HG03108 (cell line): ENCODE results near the gene NR1H4.
"Not testable (repeated sequence)": the region's sequence is repeated elsewhere in the genome, so short reads cannot be mapped to it uniquely, and the experiment has no call there.

Source experiments
- ATAC-seq: cut with Tn5 transposase; IDR thresholded peaks from one replicate; pipeline ENCODE4 v1.9.1; 2021; ENCODE audit warnings: moderate library complexity; ENCODE audit not compliant: unreplicated experiment

Gene NR1H4

GRCh38 chr12:100508751-100509150 lies 35.1 kb downstream of the NR1H4 start:
- no peak for ATAC-seq

DNA sequence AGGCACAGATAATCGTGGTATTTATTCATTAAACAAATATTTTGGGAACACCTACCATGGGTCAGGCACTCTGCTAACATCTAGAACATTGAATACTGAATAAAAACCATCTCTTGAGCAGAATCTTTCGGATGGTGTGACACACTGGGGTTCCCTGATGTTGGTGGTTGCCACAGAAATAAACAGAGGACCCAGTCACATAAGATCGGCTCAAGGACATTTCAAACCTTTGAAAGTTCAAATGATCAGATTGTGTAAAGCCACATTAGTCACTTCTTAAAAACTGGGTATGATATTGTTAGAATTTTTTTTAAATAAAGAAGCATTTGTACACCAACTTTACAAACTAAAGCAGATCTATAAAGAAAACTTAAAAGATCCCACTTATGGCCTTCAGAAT lies 39.0 kb downstream of the NR1H4 start:
- ATAC-seq, result no peak

DNA sequence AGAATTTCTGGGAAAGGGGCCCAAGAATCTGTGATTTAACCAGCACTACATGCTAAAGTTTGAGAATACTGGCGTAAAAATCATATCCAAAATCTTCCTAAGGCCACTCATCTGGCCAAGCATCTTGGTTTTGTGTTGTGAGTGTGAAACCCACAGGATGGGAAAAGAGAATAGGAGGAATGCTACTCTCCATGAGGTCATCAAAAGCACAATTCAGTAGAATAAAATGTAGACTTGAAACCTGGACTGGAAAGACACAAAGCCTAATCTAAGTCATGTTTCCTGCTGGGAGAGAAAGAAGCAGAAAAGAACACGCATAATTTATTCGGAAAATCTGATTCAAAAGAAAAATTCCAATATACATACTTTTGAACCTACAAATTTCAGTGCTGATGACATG lies 42.3 kb downstream of the NR1H4 start:
- no peak for ATAC-seq

GRCh38 chr12:100518376-100518775 lies 44.7 kb downstream of the NR1H4 start:
- ATAC-seq, result no peak

- no peak for ATAC-seq
These were observed 46.5 kb downstream of the NR1H4 start for GRCh38 chr12:100520048-100520769.

- ATAC-seq, result no peak
These were observed 48.3 kb downstream of the NR1H4 start for GRCh38 chr12:100521958-100522357.

- no peak for ATAC-seq
These were observed 54.4 kb downstream of the NR1H4 start for GRCh38 chr12:100528034-100528433.

GRCh38 chr12:100528471-100529127 lies 54.9 kb downstream of the NR1H4 start:
- no peak for ATAC-seq

DNA sequence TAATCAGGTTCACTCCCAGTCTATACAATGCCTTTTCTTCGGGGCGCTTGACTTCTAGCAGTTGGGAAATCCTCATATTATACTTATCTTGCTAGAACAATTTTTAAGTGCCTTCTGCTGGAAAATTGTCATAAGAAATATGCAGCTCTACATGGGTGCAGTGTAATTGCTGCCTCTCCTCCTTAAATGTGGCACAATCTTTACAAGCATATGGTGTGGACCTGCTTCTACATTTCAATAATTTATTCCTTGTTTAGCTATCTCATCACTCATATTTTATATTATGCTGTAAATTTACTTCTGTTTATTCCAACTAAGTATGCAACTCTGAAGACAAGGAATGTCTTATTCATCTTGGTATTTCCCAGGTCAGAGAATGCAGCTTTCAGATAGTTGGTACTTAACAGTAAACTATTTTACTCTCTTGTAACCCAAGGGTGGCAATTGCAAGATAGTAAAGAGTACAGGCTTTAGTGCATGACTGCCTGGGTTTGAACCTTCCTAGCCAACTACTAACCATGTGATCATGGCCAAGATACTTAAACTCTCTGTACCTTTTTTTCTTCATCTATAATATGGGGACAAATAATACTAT lies 56.2 kb downstream of the NR1H4 start:
- no peak for ATAC-seq

DNA sequence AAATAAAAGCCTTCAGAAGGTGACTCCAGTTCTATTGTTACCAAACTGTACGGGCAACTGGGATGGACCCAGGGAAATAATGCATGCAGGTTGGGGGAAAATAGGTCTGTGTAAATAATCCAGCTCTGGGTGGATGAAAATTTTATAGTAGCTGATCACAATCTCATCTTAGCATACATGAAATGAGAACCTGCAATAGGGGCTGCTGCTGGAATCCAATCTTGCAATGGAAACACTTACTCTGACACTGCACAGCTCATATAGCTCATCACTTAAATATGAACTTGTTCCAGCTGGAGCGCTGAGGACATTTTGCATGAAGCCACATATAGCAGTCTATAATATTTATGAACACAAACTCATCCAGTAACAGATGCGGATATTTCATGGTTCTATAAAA lies 59.7 kb downstream of the NR1H4 start:
- ATAC-seq, result no peak

GRCh38 chr12:100534625-100535227 lies 61.1 kb downstream of the NR1H4 start:
- no peak for ATAC-seq

- ATAC-seq, result no peak
These were observed 65.5 kb downstream of the NR1H4 start for GRCh38 chr12:100539202-100539601.

- ATAC-seq, result no peak
These were observed 70.5 kb downstream of the NR1H4 start for GRCh38 chr12:100544165-100544564.

GRCh38 chr12:100545092-100545491 lies 71.4 kb downstream of the NR1H4 start:
- ATAC-seq, result no peak

GRCh38 chr12:100553936-100554335 lies 80.3 kb downstream of the NR1H4 start:
- ATAC-seq, result no peak

GRCh38 chr12:100554608-100555077 lies 81.0 kb downstream of the NR1H4 start:
- no peak for ATAC-seq

DNA sequence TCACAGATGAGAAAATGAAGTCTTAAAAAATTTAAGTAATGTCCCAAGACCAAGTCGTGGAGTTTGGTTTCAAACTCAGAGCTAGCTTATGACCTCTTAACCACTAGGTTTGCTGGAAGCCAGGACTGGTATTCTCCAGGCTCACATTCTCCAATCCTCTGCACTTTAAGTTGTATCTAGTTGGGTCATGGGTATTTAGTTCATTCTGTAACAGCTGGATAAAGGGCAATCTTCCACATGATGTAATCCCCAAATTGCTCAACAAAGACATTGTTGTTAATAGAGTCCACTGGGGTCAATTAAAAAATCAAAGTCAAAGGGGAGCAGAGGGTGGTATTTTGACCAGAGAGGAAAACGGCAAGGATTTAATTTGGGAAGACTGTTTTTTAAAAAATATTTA lies 82.1 kb downstream of the NR1H4 start:
- no peak for ATAC-seq

DNA sequence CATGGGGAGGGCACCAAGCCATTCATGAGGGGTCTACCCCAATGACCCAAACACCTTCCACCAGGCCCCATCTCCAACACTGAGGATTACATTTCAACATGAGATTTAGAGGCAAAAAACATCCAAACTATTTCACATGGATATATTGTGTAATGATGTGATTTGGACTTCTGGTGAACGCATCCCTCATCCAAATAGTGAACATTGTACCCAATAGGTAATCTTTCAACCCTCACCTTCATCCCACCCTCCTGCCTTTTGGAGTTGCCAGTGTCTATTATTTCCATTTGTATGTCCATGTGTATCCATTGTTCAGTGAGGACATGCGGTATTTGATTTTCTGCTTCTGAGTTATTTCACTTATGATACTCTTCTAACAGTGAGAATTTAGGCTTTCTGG lies 83.7 kb downstream of the NR1H4 start:
- no peak for ATAC-seq

GRCh38 chr12:100559261-100559660 lies 85.6 kb downstream of the NR1H4 start:
- not testable (repeated sequence) for ATAC-seq

DNA sequence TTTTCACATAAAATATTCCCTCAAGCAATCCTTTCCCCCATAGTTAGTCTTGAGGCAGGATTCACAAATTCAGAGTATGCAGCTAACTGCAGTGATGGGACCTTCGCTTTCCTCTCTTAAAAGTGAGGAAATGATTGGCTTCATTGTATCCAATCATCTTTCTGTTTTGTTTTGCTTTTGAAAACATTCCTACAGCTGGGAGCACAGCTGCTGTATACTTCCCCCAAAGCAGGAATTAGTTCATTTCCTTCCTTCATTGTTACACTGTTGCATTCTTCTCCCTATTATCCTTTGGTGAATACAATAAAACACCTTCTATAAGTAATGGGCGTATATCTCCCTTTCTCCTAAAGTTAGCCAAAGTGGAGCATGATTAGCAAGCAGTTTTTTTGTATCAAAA lies 90.4 kb downstream of the NR1H4 start:
- ATAC-seq, result no peak

DNA sequence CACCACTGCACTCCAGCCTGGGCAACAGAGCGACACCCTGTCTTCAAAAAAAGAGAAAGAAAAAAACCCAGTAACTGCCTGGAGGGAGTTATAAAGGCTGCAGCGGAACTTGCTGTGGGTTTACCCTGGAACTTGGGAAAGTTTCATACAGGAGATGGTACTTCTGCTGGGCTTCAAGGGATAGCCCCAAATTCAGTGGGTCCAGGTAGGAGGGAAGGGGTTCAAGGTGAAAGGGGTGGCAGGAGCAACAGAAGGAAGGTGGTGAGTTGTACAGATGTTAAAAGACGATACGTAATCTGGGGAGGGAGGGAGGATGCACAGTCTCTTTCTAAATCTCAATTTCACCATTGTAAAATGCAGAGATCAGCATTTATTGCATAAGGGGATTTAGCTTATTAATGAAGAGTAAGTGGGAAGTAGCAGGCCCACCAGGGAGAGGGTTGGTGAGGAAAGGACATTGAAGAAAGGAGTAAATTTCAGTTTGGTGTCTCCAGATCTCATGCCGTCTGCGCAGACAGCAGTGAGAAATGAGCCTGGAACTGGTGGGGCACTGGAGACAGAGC lies 91.3 kb downstream of the NR1H4 start:
- no peak for ATAC-seq
